Measurements from ENCODE around the gene HNRNPF.
"Not testable (repeated sequence)": the region's sequence is repeated elsewhere in the genome, so short reads cannot be mapped to it uniquely, and the experiment has no call there.

The HNRNPF gene

DNA sequence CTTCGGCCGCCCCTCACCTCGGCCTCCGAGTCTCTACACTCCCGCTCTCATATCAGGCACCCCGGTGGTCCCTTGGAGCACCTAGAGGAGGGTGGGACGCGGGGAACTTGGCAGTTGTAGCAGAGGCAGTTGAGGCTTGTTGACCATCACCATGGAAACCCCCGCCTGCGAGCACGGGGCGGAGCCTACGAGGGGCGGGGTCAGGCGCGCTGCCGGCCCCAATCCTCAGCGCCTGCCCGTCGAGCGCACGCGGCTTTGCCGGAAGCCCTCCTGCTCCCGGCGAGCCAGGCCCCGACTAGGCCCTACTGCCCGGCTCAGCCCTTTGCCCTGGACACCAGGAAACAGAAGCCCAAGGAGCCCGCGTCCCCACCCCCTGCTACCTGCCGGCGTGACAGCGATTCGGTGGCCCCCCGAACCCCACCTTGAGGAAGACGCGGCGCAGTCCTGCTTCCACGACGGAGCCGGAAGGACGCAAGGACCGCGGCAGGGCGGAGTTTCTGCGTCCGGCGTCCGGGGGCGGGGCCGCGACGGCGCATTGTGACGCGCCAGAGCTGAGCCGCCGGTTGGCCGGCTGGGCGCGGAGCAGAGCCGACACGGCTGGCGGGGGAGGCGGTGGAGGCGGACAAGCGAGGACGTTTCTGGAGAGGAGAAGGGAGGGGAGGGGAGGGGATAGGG, at the start of gene HNRNPF:
Gene HNRNPF, minus strand, starts transcription at position 477 of the 675 bp plus-strand sequence. CDS start 21,302 bp downstream, outside the sequence.
- no peak for FAIRE-seq

DNA sequence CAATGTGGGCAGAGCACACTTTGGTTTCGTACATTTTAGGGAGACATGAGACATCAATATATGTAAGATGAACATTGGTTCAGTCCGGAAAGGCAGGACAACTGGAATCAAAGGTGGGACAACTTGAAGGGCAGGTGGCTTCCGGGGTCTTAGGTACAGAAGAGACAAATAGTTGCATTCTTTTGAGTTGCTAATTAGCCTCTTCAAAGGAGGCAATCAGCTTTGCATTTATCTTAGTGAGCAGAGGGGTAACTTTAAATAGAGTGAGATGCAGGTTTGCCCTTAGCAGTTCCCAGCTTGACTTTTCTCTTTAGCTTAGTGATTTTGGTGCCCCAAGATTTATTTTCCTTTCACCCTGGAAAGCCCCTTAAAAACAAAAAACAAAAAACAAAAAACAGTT, 49.2 kb upstream of the HNRNPF start:
- FAIRE-seq = no peak

GRCh38 chr10:43456561-43456960, 47.6 kb upstream of the HNRNPF start:
- FAIRE-seq = not testable (repeated sequence)

DNA sequence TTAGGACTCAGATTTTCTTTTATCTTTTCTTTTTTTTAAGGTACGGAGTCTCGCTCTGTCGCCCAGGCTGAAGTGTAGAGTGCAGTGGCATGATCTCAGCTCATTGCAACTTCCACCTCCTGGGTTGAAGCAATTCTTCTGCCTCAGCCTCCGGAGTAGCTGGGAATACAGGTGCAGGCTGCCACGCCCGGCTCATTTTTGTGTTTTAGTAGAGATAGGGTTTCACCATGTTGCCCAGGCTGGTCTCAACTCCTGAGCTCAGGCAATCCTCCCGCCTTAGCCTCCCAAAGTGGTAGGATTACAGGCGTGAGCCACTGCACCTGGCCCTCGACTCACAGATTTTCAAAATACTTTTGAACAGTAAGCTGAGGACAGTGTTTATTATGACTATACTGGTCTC, 45.0 kb upstream of the HNRNPF start:
- not testable (repeated sequence) for FAIRE-seq

GRCh38 chr10:43453266-43453831, 44.4 kb upstream of the HNRNPF start:
- no peak for FAIRE-seq

- FAIRE-seq = no peak
These were observed 43.4 kb upstream of the HNRNPF start for GRCh38 chr10:43452356-43452914.

DNA sequence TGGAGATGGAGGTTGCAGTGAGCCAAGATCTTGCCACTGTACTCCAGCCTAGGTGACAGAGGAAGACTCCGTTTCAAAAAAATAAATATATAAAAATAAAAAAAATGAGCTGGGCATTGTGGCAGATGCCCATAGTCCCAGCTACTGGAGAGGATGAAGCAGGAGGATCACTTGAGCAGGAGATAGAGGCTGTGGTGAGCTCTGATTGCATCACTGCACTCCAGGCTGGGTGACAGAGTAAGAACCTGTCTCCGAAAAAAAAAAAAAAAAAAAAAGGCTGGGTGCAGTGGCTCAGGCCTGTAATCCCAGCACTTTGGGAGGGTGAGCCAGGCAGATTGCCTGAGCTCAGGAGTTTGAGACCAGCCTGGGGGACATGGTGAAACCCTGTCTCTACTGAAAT, 39.8 kb upstream of the HNRNPF start:
- FAIRE-seq = no peak

DNA sequence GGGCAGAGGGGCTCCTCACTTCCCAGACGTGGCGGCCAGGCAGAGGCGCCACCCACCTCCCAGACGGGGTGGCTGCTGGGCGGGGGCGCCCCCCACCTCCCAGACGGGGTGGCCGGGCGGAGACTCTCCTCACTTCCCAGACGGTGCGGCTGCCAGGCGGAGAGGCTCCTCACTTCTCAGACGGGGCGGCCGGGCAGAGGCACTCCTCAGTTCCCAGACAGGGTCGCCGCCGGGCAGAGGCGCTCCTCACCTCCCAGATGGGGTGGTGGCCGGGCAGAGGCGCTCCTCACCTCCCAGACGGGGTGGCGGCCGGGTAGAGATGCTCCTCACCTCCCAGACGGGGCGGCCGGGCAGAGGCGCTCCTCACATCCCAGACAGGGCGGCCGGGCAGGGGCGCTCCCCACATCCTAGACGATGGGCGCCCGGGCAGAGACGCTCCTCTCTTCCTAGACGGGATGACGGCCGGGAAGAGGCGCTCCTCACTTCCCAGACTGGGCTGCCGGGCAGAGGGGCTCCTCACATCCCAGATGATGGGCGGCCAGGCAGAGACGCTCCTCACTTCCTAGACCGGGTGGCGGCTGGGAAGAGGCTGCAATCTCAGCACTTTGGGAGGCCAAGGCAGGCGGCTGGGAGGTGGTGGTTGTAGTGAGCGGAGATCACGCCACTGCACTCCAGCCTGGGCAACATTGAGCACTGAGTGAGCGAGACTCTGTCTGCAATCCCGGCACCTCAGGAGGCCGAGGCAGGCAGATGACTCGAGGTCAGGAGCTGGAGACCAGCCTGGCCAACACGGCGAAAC, 37.4 kb upstream of the HNRNPF start:
- FAIRE-seq = not testable (repeated sequence)

DNA sequence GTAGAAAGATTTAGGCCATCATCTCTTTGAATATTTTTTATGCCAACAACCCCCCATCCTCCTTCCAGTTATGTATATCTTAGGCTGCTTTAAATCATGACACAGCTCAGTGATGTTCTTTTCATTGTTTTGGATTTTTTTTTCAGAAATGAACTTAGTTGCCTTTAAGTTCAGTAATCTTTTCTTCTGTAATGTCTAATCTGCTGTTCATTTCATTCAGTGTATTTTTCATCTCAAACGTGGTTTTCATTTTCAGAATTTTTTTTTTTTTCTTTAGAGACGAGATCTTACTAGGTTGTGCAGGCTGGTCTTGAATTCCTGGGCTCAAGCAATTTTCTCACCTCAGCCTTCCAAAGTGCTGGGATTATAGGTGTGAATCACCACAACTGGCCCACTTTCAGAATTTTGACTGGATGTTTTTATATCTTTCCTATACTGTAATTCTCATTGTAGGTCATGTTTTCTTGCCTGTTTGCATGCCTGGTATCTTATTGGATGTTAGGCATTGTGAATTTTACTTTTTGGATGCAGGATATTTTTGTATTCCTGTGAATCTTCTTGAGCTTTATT, 36.0 kb upstream of the HNRNPF start:
- FAIRE-seq = no peak

DNA sequence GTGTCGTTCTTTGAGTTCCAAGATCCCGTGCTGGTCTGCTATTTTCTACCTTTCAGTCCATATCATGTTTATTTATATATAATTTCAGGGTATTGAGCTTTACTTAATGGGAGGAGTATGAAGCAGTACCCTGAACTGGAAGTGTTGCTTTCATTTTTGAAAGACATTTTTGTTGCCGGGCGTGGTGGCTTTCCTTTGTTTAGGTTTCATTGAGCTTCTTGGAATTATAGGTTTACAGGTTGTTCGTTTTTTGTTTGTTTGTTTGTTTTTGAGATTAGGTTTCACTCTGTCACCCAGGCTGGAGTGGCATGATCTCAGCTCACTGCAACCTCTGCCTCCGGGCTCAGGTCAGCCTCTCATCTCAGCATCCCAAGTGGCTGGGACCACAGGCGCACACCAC, 35.3 kb upstream of the HNRNPF start:
- no peak for FAIRE-seq

GRCh38 chr10:43440463-43441134, 31.6 kb upstream of the HNRNPF start:
- no peak for FAIRE-seq

- FAIRE-seq = no peak
These were observed 28.3 kb upstream of the HNRNPF start for GRCh38 chr10:43437141-43437870.

DNA sequence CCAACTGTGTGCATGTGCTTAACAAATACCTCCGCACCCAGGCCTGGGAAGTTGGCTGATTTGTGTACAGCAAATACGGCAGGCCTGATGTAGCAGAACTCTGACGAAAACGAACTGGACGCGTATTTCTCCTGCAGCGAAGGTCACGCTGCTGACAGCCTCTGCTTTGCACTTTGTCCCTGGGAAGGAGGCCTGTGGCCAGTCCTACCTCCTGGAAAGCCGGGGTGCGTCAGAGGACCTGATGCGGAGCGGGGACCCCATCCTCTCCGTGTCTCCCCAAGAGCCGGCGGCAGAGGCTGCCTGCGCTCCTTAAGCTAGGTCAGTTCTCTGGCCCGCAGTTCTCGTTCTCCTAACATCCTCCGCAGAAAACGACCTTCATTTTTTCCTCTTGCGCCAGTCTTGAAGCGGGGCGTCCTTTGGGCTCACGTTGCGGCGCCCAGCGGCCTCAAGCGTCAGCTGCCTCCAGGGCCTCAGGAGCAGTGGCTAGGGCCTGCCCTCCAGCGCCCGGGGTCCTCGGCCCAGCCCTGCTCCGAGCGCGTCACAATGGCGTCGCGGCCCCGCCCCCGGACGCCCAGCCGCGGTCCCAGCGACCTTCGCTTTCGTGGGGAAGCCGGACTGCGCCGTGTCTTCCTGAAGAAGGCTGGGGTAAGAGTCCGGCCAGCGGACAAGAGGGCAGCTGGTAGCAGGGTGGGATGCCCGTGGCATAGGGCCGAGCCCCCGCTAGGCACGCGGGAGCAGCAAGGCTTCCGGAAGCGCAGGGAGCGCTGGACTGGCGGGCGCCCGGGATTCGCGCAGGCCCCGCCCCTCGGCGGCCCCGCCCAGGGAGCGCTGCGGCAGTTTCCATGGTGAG, 27.5 kb upstream of the HNRNPF start, which contains the start of gene ZNF487:
Gene ZNF487, plus strand, starts transcription at position 821 of the 850 bp plus-strand sequence. CDS start 38,703 bp downstream, outside the sequence.
- no peak for FAIRE-seq

DNA sequence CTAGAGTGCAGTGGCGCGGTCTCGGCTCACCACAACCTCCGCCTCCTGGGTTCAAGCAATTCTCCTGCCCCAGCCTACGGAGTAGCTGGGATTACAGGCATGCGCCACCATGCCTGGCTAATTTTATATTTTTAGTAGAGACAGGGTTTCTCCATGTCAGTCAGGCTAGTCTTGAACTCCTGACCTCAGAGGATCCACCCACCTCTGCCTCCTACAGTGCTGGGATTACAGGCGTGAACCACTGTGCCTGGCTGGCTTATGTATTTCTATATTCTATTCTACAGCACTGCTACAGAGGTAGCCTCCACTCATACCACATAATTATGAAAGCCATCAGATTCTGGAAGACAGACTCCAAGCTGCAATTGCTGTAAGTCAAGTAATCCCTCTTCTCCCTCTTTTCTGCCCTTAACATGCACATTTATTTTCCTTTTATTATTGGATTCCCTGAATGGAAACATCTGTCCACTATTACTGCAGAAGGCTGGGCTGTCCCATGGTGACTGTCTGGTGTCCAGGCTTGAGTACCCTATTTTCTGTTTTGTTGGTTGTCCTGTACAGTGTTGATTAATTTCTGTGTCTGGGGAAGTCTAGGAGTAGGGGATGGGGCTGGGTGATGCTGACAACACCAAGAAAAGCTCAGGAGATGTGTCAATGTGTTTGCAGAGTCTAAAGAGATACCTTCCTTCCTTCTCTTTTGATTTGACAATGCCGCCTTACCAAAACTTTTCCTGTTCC, 22.1 kb upstream of the HNRNPF start:
- FAIRE-seq = no peak

DNA sequence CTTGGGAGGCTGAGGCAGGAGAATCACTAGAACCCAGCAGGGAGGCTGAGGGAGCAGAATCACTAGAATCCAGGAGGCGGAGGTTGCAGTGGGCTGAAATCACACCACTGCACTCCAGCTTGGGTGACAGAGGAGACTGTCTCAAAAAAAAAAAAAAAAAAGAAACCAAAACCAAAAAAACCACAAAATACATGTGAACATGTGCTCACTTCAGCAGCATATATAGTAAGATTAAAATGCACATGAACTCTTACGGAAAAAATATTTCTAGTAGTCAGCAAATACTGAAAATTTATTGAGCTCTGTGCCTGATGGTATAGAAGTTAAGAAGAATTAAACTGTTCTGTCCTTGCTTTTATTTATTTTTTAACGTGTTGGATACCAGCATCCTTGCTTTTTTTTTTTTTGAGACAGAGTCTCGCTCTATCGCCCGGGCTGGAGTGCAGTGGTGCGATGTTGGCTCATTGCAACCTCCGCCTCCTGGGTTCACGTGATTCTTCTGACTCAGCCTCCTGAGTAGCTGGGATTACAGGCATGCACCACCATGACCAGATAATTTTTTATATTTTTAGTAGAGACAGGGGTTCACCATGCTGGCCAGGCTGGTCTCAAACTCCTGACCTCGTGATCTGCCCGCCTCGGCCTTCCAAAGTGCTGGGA, 18.3 kb upstream of the HNRNPF start:
- no peak for FAIRE-seq

- FAIRE-seq = not testable (repeated sequence)
These were observed 17.5 kb upstream of the HNRNPF start for GRCh38 chr10:43426476-43426875.

DNA sequence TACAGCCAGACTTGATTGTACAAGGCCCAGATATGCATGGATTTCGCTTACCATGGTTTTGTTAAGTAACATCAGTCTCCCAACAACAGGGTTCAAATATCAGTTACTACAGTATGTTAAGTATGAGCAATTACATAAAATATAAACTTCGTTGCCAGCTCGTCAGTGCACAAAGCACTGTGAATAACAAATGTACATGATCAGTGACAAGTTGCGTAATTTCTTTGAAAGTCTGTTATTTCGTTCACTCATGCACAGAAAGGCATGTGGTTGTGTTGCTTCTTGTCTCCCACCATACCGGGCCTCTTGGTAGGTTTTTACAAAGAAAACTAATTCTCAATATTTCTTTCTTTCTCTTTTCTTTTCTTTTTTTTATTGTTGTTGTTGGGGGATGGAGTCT, 15.4 kb upstream of the HNRNPF start:
- FAIRE-seq = no peak

GRCh38 chr10:43421944-43422343, 13.0 kb upstream of the HNRNPF start:
- not testable (repeated sequence) for FAIRE-seq

- FAIRE-seq = no peak
These were observed 12.5 kb upstream of the HNRNPF start for GRCh38 chr10:43421519-43421918.

DNA sequence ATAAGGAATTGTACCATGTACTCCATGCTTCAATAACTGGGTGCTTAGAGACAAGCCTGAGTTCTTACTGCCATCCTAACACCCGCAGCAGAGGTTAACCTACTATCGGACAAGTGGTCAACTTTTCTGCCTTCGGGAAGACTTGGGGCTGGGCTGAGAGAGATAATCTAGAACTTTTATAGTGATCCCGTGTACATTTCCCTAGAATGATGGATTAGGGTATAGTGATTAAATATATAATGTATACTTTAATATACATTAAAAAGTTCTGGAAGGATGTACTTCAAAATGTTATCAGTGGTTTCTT, 12.2 kb upstream of the HNRNPF start:
- FAIRE-seq = no peak
